Central memory CD8-positive, alpha-beta T cell (primary cell): ENCODE measurements around the gene FAM221A.
A peak's percentile ranks its signal among the peaks of the same experiment; 100 is the strongest.
"Not testable (repeated sequence)": the region's sequence is repeated elsewhere in the genome, so short reads cannot be mapped to it uniquely, and the experiment has no call there.

Experiments
- ATAC-seq: fragments of 150-1000 bp; cut with Tn5 transposase; replicated peaks from 2 replicates; pipeline ENCODE4 v1.10.0; 2022; ENCODE audit warnings: mild to moderate bottlenecking, moderate FRiP score, moderate number of reproducible peaks; ENCODE audit not compliant: poor library complexity, severe bottlenecking; ENCODE audit errors: extremely low read depth
- DNase-seq, 2 donors: peaks; one replicate each; pipeline ENCODE4 v3.0.0; 2021; ENCODE audit warnings: low spot score in 2 of 2
- H3K27ac Mint-ChIP-seq: one replicate; pipeline ENCODE4 v1.8.0; 2022; ENCODE audit warnings: low read depth, mild to moderate bottlenecking, moderate library complexity, mixed read lengths
- H3K27me3 Mint-ChIP-seq: one replicate; pipeline ENCODE4 v1.8.0; 2022; ENCODE audit warnings: mixed read lengths
- H3K36me3 Mint-ChIP-seq: one replicate; pipeline ENCODE4 v1.8.0; 2022; ENCODE audit warnings: mild to moderate bottlenecking, moderate library complexity, mixed read lengths; ENCODE audit not compliant: insufficient read depth
- H3K4me1 Mint-ChIP-seq: one replicate; pipeline ENCODE4 v1.8.0; 2022; ENCODE audit warnings: mixed read lengths
- H3K4me3 Mint-ChIP-seq: one replicate; pipeline ENCODE4 v1.8.0; 2022; ENCODE audit warnings: mild to moderate bottlenecking, moderate library complexity, mixed read lengths
- H3K9me3 Mint-ChIP-seq: one replicate; pipeline ENCODE4 v1.8.0; 2022; ENCODE audit warnings: mixed read lengths

The FAM221A gene

GRCh38 chr7:23680414-23681405 lies 711 bp downstream of the FAM221A start:
- Mint-ChIP-seq H3K9me3 (no peaks in the 10 kb centered on the region), H3K36me3 (peaks cover 7% of the 10 kb centered on the region), H3K4me1 (no peaks in the 10 kb centered on the region), H3K27ac (peak overlapping the region; percentile 44), H3K4me3 (peak overlapping the region; percentile 87), H3K27me3 (no peaks in the 10 kb centered on the region)
- no peak for DNase-seq
- peak; percentile 38 for ATAC-seq

GRCh38 chr7:23684041-23684440 lies 4.0 kb downstream of the FAM221A start:
- ATAC-seq, H3K4me3 Mint-ChIP-seq: not testable (repeated sequence)

GRCh38 chr7:23685731-23686130 lies 5.7 kb downstream of the FAM221A start:
- no peaks in the 10 kb centered on the region for H3K9me3 Mint-ChIP-seq
- peaks cover 4% of the 10 kb centered on the region for H3K4me1 Mint-ChIP-seq
- H3K27me3 Mint-ChIP-seq: no peaks in the 10 kb centered on the region
- H3K4me3 Mint-ChIP-seq: no peak overlapping the region
- no peak for DNase-seq
- ATAC-seq: no peak
- H3K36me3 Mint-ChIP-seq: peaks cover 15% of the 10 kb centered on the region
- H3K27ac Mint-ChIP-seq: no peak overlapping the region

More at GRCh38 chr7:23684041-23684440, 4.0 kb downstream of the FAM221A start:
- not testable (repeated sequence) for DNase-seq, H3K36me3 Mint-ChIP-seq, H3K27ac Mint-ChIP-seq, H3K27me3 Mint-ChIP-seq, H3K9me3 Mint-ChIP-seq, H3K4me1 Mint-ChIP-seq

- Mint-ChIP-seq H3K27me3 (no peaks in the 10 kb centered on the region), H3K27ac (no peak overlapping the region), H3K4me1 (peaks cover 4% of the 10 kb centered on the region), H3K4me3 (no peak overlapping the region), H3K9me3 (no peaks in the 10 kb centered on the region), H3K36me3 (peaks cover 17% of the 10 kb centered on the region)
- ATAC-seq (no peak), DNase-seq (no peak)
Measured at GRCh38 chr7:23687011-23687410, 7.0 kb downstream of the FAM221A start.

- H3K4me3 Mint-ChIP-seq: no peak overlapping the region
- no peaks in the 10 kb centered on the region for H3K27me3 Mint-ChIP-seq
Measured at GRCh38 chr7:23689165-23689564, 9.2 kb downstream of the FAM221A start.

GRCh38 chr7:23691320-23691719 lies 11.3 kb downstream of the FAM221A start:
- no peak for DNase-seq
- Mint-ChIP-seq H3K4me3 (no peak overlapping the region), H3K27ac (no peak overlapping the region), H3K4me1 (peaks cover 4% of the 10 kb centered on the region), H3K9me3 (no peaks in the 10 kb centered on the region), H3K27me3 (no peaks in the 10 kb centered on the region), H3K36me3 (peaks cover 24% of the 10 kb centered on the region)
- no peak for ATAC-seq

More at GRCh38 chr7:23689165-23689564, 9.2 kb downstream of the FAM221A start:
- no peaks in the 10 kb centered on the region for H3K9me3 Mint-ChIP-seq
- ATAC-seq (no peak), DNase-seq (no peak)
- peaks cover 23% of the 10 kb centered on the region for H3K36me3 Mint-ChIP-seq
- H3K4me1 Mint-ChIP-seq: peaks cover 4% of the 10 kb centered on the region
- no peak overlapping the region for H3K27ac Mint-ChIP-seq

- no peak for ATAC-seq
Measured at GRCh38 chr7:23693224-23693623, 13.2 kb downstream of the FAM221A start.

GRCh38 chr7:23696916-23697441 lies 17.0 kb downstream of the FAM221A start:
- H3K9me3 Mint-ChIP-seq: no peaks in the 10 kb centered on the region
- no peak overlapping the region for H3K27ac Mint-ChIP-seq
- DNase-seq: peak; percentile 18 to 32
- no peak overlapping the region for H3K4me3 Mint-ChIP-seq
- peaks cover 8% of the 10 kb centered on the region for H3K4me1 Mint-ChIP-seq
- peaks cover 20% of the 10 kb centered on the region for H3K36me3 Mint-ChIP-seq
- no peak for ATAC-seq
- no peaks in the 10 kb centered on the region for H3K27me3 Mint-ChIP-seq

More at GRCh38 chr7:23693224-23693623, 13.2 kb downstream of the FAM221A start:
- Mint-ChIP-seq H3K36me3 (peaks cover 24% of the 10 kb centered on the region), H3K27me3 (no peaks in the 10 kb centered on the region), H3K9me3 (no peaks in the 10 kb centered on the region), H3K4me1 (peaks cover 8% of the 10 kb centered on the region), H3K27ac (no peak overlapping the region), H3K4me3 (no peak overlapping the region)
- DNase-seq: no peak

- Mint-ChIP-seq H3K27ac (no peak overlapping the region), H3K4me3 (no peak overlapping the region), H3K4me1 (peaks cover 8% of the 10 kb centered on the region), H3K27me3 (no peaks in the 10 kb centered on the region), H3K36me3 (peaks cover 15% of the 10 kb centered on the region), H3K9me3 (no peaks in the 10 kb centered on the region)
- DNase-seq (no peak), ATAC-seq (no peak)
Measured at GRCh38 chr7:23698822-23699221, 18.8 kb downstream of the FAM221A start.

- Mint-ChIP-seq H3K4me3 (no peak overlapping the region), H3K27me3 (no peaks in the 10 kb centered on the region), H3K9me3 (peaks cover 8% of the 10 kb centered on the region), H3K36me3 (peaks cover 14% of the 10 kb centered on the region), H3K27ac (no peak overlapping the region), H3K4me1 (peaks cover 8% of the 10 kb centered on the region)
- no peak for ATAC-seq
- no peak for DNase-seq
Measured at GRCh38 chr7:23700046-23700445, 20.0 kb downstream of the FAM221A start.

GRCh38 chr7:23709081-23709750 lies 29.2 kb downstream of the FAM221A start:
- H3K4me1 Mint-ChIP-seq: peaks cover 4% of the 10 kb centered on the region
- H3K36me3 Mint-ChIP-seq: peaks cover 2% of the 10 kb centered on the region
- no peak for DNase-seq
- no peak overlapping the region for H3K27ac Mint-ChIP-seq
- peaks cover 18% of the 10 kb centered on the region for H3K9me3 Mint-ChIP-seq
- no peaks in the 10 kb centered on the region for H3K27me3 Mint-ChIP-seq
- no peak overlapping the region for H3K4me3 Mint-ChIP-seq
- ATAC-seq: no peak

- Mint-ChIP-seq H3K4me1 (peaks cover 4% of the 10 kb centered on the region), H3K4me3 (no peak within 1 kb of the TSS), H3K27me3 (no peaks in the 10 kb centered on the region), H3K9me3 (peaks cover 12% of the 10 kb centered on the region), H3K27ac (no peak within 1 kb of the TSS), H3K36me3 (no peaks in the 10 kb centered on the region)
- no peak for DNase-seq
- ATAC-seq: no peak
Measured at GRCh38 chr7:23710000-23710399, 30.0 kb downstream of the FAM221A start, which contains the start of gene STK31. Gene STK31 (plus strand): TSS chr7:23710219. CDS start chr7:23710286, 67 bp downstream.
